Lower leg skin (tissue), 4 donors: Measurements from ENCODE around the gene SPRR2D. TPM values are rescaled to one million over a fixed set of nuclear protein-coding genes. Genes with fewer than 3 reads are reported as not detected.

Experiments
- DNase-seq, 2 donors: peaks; one replicate each; pipeline ENCODE4 v3.0.0-alpha.2; 2019; ENCODE audit warnings: low spot score in 2 of 2
- H3K4me3 ChIP-seq: fragments of 200-600 bp; sonication (generic); 2 replicates; pipeline ENCODE4 v1.5.1; 2017; ENCODE audit warnings: mild to moderate bottlenecking, low read depth; ENCODE audit not compliant: poor library complexity, severe bottlenecking
- POLR2A ChIP-seq, 2 donors: fragments of 450-650 bp; IDR thresholded peaks; one replicate each; pipeline ENCODE4 v1.6.1; 2016 to 2017; ENCODE audit warnings: antibody characterized with exemption in 2 of 2, mild to moderate bottlenecking in 1 of 2, moderate library complexity in 1 of 2
- WGBS, 2 donors: methylation state at CpG; one replicate each; pipeline ENCODE4 v1.1.5; 2018; 5-methylcytosine and 5-hydroxymethylcytosine counted together
- intact Hi-C: fragments of 100-400 bp; cut with DNase I; formaldehyde crosslinking; loops from one replicate; pipeline ENCODE4 v1.15.0; 2023; ENCODE audit warnings: low total_unique reads
- total RNA-seq, 4 donors: library from RNA; depleted of rRNA; stranded (reverse); fragments of >200 nt; gene quantifications; one replicate each; pipeline ENCODE4 v1.1.0, GENCODE V29; 2016
- TF ChIP-seq, protein P1 (sequence below), 3 donors: fragments of 450-650 bp; IDR thresholded peaks; one replicate each; pipeline ENCODE4 v1.5.1; 2016; ENCODE audit warnings: antibody characterized with exemption in 3 of 3, mild to moderate bottlenecking in 3 of 3, moderate library complexity in 2 of 3

Gene SPRR2D
- total RNA-seq, 4 donors from 2014 or later: 1.1 to 148 (median 20.6) TPM

DNA sequence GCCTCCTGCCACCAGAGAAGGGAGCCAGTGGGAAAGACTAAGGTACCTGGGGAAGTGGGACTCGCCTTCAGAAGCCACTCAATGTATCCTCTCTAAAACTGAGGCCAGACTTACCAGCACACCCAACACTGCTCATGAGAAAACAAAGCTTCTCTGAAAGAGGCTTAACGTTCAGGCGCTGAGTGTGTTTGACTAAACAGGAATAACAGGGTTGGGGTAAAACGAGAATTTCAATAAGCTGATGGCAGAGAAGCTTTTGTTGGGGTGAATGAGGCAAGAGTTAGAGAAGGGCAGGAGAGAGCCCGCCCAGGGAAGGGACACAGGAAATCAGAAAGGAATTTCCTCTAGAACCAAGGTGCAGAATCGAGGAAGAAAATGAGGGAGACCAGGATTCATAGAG, 41.1 kb downstream of the SPRR2D start:
- intact Hi-C loops: no loop called here
- DNase-seq: no peak
- no peak for TF ChIP-seq POLR2A (IDR thresholded peaks at IDR 0.05)
- TF ChIP-seq, protein P1, sequence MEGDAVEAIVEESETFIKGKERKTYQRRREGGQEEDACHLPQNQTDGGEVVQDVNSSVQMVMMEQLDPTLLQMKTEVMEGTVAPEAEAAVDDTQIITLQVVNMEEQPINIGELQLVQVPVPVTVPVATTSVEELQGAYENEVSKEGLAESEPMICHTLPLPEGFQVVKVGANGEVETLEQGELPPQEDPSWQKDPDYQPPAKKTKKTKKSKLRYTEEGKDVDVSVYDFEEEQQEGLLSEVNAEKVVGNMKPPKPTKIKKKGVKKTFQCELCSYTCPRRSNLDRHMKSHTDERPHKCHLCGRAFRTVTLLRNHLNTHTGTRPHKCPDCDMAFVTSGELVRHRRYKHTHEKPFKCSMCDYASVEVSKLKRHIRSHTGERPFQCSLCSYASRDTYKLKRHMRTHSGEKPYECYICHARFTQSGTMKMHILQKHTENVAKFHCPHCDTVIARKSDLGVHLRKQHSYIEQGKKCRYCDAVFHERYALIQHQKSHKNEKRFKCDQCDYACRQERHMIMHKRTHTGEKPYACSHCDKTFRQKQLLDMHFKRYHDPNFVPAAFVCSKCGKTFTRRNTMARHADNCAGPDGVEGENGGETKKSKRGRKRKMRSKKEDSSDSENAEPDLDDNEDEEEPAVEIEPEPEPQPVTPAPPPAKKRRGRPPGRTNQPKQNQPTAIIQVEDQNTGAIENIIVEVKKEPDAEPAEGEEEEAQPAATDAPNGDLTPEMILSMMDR (IDR thresholded peaks at IDR 0.05): no peak
- WGBS, 2 donors: 65 to 79% methylated on average over 6 of the region's 6 CpGs
- no peak overlapping the region for H3K4me3 ChIP-seq

DNA sequence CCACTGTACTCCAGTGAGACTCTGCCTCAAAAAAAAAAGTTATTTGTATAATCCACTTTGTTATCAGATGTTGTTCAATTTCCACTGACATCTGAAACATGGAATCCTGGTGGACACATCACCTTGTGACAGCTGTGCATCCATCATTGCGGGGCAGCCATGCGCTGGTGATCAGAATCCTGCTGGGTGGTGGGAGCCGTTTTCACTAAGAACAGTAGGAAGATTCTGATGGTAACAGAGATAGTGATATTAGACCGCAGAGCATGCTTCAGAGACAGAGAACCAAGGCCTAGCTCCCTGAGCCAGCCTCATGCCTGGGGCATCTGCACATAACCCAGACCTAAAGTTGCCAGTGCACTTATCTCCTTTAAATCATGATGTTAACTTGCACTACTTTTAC, 42.4 kb downstream of the SPRR2D start:
- TF ChIP-seq, protein P1 (IDR thresholded peaks at IDR 0.05): no peak
- TF ChIP-seq POLR2A (IDR thresholded peaks at IDR 0.05): no peak
- H3K4me3 ChIP-seq: no peak overlapping the region
- intact Hi-C loops: no loop called here
- 77 to 83% methylated on average over 4 of the region's 4 CpGs for WGBS, 2 donors
- DNase-seq: no peak

DNA sequence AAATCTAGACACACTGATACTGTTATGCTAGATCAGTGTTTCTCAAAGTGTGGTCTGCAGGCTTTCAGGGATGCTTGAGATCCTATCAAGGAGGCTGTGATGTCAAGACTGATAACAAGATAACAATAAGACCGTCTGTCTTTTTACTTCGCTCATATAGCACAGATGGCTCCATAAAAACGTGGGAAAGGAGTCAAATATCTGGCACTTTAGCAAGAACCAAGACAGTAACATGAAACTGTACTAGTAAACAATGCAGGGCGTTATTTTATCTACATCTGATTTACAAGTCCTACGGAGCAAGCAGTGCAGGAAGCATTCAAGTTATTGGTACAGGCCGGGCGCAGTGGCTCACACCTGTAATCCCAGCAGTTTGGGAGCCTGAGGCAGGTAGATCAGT, 43.0 kb downstream of the SPRR2D start:
- WGBS, 2 donors: 25 to 32% methylated on average over 7 of the region's 7 CpGs
- TF ChIP-seq, protein P1 (IDR thresholded peaks at IDR 0.05): no peak
- TF ChIP-seq POLR2A (IDR thresholded peaks at IDR 0.05): no peak
- H3K4me3 ChIP-seq: no peak overlapping the region
- DNase-seq: no peak
- intact Hi-C loops: no loop called here

DNA sequence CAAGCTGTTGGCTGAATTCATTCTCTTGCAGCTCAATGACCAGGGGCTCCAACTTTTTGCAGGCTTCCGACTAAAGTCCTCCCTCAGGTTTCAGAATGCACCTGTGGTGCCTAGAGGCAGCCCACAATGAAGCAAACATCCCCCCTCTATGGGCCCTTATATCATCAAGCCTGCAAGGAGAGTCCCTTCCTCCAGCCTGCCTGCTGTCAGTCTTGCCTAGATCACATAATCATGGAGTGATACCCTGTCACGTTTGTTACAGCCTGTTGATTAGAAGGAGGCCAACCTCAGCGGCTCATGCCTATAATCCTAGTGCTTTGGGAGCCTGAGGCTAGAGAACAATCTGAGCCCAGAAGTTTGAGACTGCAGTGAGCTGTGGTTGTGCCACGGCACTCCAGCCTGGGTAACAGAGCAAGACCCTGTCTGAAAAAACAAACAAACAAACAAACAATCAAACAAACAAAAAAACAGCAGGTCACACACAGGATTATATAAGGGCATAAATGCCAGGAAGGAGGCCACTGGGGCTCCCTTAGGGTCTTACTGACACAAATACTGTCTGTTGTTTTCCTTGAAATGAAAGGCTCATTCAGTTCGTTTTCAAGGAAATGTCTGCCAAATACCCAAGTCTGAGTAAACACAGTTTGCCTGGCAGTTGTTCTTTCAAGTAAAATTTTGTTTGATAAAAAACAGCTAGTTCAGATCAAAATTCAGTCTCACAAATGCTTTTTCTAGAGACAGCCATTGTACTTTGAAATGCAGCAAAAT, 44.1 kb downstream of the SPRR2D start:
- no peak for DNase-seq
- intact Hi-C loops: no loop called here
- TF ChIP-seq, protein P1 (IDR thresholded peaks at IDR 0.05): no peak
- TF ChIP-seq POLR2A (IDR thresholded peaks at IDR 0.05): no peak

DNA sequence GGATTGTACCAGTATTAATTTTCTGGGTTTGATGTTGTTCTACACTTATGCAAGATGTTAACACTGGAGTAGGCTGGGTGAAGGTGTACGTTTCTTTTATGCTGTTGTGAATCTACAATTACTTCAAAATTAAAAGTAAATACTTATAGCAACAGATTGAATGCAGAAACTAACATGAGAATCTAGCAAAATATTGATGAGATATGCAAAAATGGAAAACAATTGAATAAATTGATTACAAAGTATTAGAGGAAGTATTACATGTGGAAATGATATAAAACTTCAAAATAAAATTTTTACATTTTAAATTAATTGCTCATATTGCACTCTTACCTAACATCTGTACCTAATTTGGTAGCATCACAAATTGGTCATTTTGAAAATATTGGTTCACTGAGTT, 45.1 kb downstream of the SPRR2D start:
- no peak overlapping the region for H3K4me3 ChIP-seq
- no peak for DNase-seq
- intact Hi-C loops: no loop called here
- TF ChIP-seq POLR2A (IDR thresholded peaks at IDR 0.05): no peak
- TF ChIP-seq, protein P1 (IDR thresholded peaks at IDR 0.05): no peak
- whole genome bisulfite sequencing, 2 donors: 33 to 43% methylated on average over 1 of the region's 1 CpG

More for the DNA sequence above, 44.1 kb downstream of the SPRR2D start:
- no peak overlapping the region for H3K4me3 ChIP-seq
- WGBS, 2 donors: 22 to 29% methylated on average over 5 of the region's 5 CpGs

DNA sequence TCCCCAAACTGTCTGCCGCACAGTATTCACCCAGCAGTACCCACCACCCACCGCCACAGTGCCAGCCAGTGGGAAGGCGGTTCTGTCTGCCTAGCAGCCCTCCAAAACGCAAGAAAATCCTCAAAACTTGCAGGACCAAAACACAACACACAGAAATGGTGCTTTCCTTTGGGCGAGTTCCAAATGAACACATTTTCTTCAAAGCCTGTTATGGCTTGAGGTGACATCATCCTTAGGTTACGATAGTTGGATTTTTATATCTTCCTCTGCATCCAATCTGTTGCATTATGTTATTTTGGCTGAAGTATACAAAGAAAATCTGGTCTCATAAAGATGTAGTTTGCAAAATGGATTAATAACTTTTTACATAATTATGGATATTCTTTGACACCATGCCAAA, 47.7 kb downstream of the SPRR2D start:
- no peak overlapping the region for H3K4me3 ChIP-seq
- TF ChIP-seq, protein P1 (IDR thresholded peaks at IDR 0.05): no peak
- TF ChIP-seq POLR2A (IDR thresholded peaks at IDR 0.05): no peak
- 47% methylated on average over 6 of the region's 6 CpGs for WGBS, 2 donors
- no peak for DNase-seq
- intact Hi-C loops: no loop called here
